Measurements from ENCODE around the gene DCDC1. TPM values are rescaled to one million over a fixed set of nuclear protein-coding genes. Genes with fewer than 3 reads are reported as not detected.

The DCDC1 gene
- total and polyA plus RNA-seq, 9 of the 15 experiments (the other 6 are each of a cell fraction or from before 2014, with no cell fraction given) = 0.05 to 0.18 (median 0.08) TPM; not detected in 3

GRCh38 chr11:31419138-31419537, 49.6 kb upstream of the DCDC1 start (continued):
- TF ChIP-seq HMBOX1 (IDR thresholded peaks at IDR 0.05) (peak; percentile 82), RCOR1 (IDR thresholded peaks at IDR 0.05; ENCODE audit: borderline replicate concordance in 1 of 2, low read depth in 2 of 2, low read length in 2 of 2) (peak in 1 of 2 experiments; percentile 63; a peak in 1 of 4 replicates), CREB5 (CRISPR knock-in tag; IDR thresholded peaks at IDR 0.05) (no peak), EGR1 (conservative IDR thresholded peaks at IDR 0.05) (no peak), XRCC4 (IDR thresholded peaks at IDR 0.05; ENCODE audit: extremely low read depth, insufficient read depth, insufficient read length) (no peak)

GRCh38 chr11:31417816-31418215, 48.3 kb upstream of the DCDC1 start:
- 60% methylated on average over 2 of the region's 2 CpGs for WGBS (ENCODE audit: insufficient coverage, low coverage, missing lambda C conversion rate)

More at GRCh38 chr11:31417816-31418215, 48.3 kb upstream of the DCDC1 start:
- CTCF ChIA-PET (ENCODE audit: low intra/inter-chr PET ratio) = no interaction called here
- Histone ChIP-seq H3K4me2 (ENCODE audit: insufficient read depth, low read length) (no peak overlapping the region), H3K9me1 (ENCODE audit: control insufficient read depth, insufficient read depth, low read length) (no peaks in the 10 kb centered on the region), H4K20me1 (replicated peaks; ENCODE audit: control insufficient read depth, insufficient read depth, low read length) (no peaks in the 10 kb centered on the region), H3K79me2 (ENCODE audit: control insufficient read depth, insufficient read depth, low read length) (no peaks in the 10 kb centered on the region), H3K27me3 (ENCODE audit: control insufficient read depth in 2 of 2, insufficient read depth in 2 of 2, low read length in 2 of 2) (no peaks in the 10 kb centered on the region; a peak in 1 of 5 replicates), H3K4me3 (no peak overlapping the region), H3K4me1 (replicated peaks in 1 of 2; ENCODE audit: control insufficient read depth in 2 of 2, insufficient read depth in 2 of 2, low read length in 2 of 2) (peaks cover 0 to 15% of the 10 kb centered on the region in 2 experiments; a peak in 3 of 5 replicates), H3K27ac (ENCODE audit: extremely low read depth, low read depth, low read length) (no peak overlapping the region), H3K9ac (ENCODE audit: insufficient read depth in 1 of 2, low read depth in 2 of 2, low read length in 2 of 2) (no peak overlapping the region), H3K36me3 (ENCODE audit: control insufficient read depth, insufficient read depth, low read length) (0 out of 3 replicates have a peak, but pooled peaks cover 4% of the 10 kb centered on the region), H3K9me3 (replicated peaks; ENCODE audit: control insufficient read depth, insufficient read depth, low read depth, low read length) (no peaks in the 10 kb centered on the region), H2AFZ (ENCODE audit: low read depth, low read length) (no peak overlapping the region)
- DNase-seq (ENCODE audit: extremely low read depth in 1 of 4, low spot score in 3 of 4) (no peak), FAIRE-seq (no peak), ATAC-seq (no peak)
- intact Hi-C loops (cut with micrococcal nuclease) = loop anchor here (5.0 kb wide), 1 partner anchor 51 kb away; the partner anchor contains the start of genes DCDC1 and DNAJC24
- POLR2A ChIA-PET = interaction anchor here (0.6 kb wide), 1 partner anchor 1176 kb away, joined by 4 read pairs; no protein-coding TSS in a partner anchor
- peak; percentile 43 for TF ChIP-seq C11orf30 (IDR thresholded peaks at IDR 0.05; ENCODE audit: low read depth)
- TF ChIP-seq USF2 (CRISPR knock-in tag; IDR thresholded peaks at IDR 0.05) = no peak
- no peak for TF ChIP-seq MTA1 (IDR thresholded peaks at IDR 0.05; ENCODE audit: borderline replicate concordance)
- peak; percentile 52; the same call in 1 of the 2 replicates for TF ChIP-seq ZNF316 (IDR thresholded peaks at IDR 0.05)
- in situ Hi-C loops (cut with MboI) = no loop called here
- no TSS peak for BruUV-seq (replicated peaks)

Measured in K562 (cell line).